HL-60 (cell line): ENCODE results near the gene LIPC.

Experiments
- DNase-seq, 2 experiments: peaks; one replicate each; pipeline ENCODE4 v3.0.0-alpha.2; 2010 to 2020; ENCODE audit warnings: low read depth in 1 of 2, low spot score in 1 of 2
- H3K27ac ChIP-seq: fragments of 250-450 bp; sonication (Bioruptor Pico); replicated peaks from 2 replicates; pipeline ENCODE4 v1.5.1; 2020; ENCODE audit warnings: mild to moderate bottlenecking, moderate library complexity
- H3K27me3 ChIP-seq: fragments of 250-450 bp; sonication (Bioruptor Pico); 2 replicates; pipeline ENCODE4 v1.5.1; 2021; ENCODE audit warnings: mild to moderate bottlenecking, moderate library complexity; ENCODE audit not compliant: insufficient read depth, poor library complexity, severe bottlenecking
- H3K4me3 ChIP-seq: replicated peaks from 2 replicates; pipeline ENCODE4 v1.5.1; 2011; ENCODE audit warnings: mild to moderate bottlenecking, control low read depth, low read length; ENCODE audit not compliant: insufficient read depth
- GABPA ChIP-seq: IDR thresholded peaks from 2 replicates; pipeline ENCODE4 v1.6.1; 2012; ENCODE audit warnings: low read depth
- POLR2AphosphoS5 ChIP-seq: IDR thresholded peaks from 2 replicates; pipeline ENCODE4 v1.6.1; 2012; ENCODE audit warnings: low read depth
- SPI1 ChIP-seq: IDR thresholded peaks from 2 replicates; pipeline ENCODE4 v1.6.1; 2012; ENCODE audit warnings: low read depth, mild to moderate bottlenecking, borderline replicate concordance
- TF ChIP-seq, protein P1 (sequence below): IDR thresholded peaks from 2 replicates; pipeline ENCODE4 v1.6.1; 2012; ENCODE audit warnings: low read depth; ENCODE audit not compliant: insufficient replicate concordance
- TF ChIP-seq, protein P2 (sequence below): IDR thresholded peaks from one replicate; pipeline ENCODE4 v1.5.1; 2011; ENCODE audit warnings: low read length, control low read depth, inconsistent platforms; ENCODE audit not compliant: insufficient read depth

Gene LIPC

DNA sequence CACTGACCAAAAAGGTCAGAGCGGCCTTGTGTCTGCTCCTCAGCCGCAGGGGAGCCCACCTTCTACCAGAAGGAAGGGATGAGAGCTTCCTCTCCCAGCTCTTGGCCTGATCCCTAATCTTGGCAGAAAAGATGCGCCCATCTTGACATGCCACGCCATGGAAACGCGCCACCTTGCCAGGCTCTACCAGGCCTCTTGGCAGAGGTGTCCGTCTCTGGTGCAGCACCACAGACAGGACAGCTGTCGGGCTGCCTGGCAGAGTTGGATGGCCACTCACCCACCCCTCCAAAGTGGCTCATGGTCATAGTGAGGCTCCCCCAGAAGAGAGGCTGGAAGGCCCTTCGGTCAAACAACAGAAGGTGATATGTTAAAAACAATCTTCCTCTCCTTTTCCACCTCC lies 105.2 kb downstream of the LIPC start:
- Histone ChIP-seq H3K27ac (no peak overlapping the region), H3K27me3 (no peaks in the 10 kb centered on the region), H3K4me3 (no peak overlapping the region)
- DNase-seq, result no peak
- TF ChIP-seq GABPA (no peak), SPI1 (no peak), POLR2AphosphoS5 (no peak)
- TF ChIP-seq, protein P1, sequence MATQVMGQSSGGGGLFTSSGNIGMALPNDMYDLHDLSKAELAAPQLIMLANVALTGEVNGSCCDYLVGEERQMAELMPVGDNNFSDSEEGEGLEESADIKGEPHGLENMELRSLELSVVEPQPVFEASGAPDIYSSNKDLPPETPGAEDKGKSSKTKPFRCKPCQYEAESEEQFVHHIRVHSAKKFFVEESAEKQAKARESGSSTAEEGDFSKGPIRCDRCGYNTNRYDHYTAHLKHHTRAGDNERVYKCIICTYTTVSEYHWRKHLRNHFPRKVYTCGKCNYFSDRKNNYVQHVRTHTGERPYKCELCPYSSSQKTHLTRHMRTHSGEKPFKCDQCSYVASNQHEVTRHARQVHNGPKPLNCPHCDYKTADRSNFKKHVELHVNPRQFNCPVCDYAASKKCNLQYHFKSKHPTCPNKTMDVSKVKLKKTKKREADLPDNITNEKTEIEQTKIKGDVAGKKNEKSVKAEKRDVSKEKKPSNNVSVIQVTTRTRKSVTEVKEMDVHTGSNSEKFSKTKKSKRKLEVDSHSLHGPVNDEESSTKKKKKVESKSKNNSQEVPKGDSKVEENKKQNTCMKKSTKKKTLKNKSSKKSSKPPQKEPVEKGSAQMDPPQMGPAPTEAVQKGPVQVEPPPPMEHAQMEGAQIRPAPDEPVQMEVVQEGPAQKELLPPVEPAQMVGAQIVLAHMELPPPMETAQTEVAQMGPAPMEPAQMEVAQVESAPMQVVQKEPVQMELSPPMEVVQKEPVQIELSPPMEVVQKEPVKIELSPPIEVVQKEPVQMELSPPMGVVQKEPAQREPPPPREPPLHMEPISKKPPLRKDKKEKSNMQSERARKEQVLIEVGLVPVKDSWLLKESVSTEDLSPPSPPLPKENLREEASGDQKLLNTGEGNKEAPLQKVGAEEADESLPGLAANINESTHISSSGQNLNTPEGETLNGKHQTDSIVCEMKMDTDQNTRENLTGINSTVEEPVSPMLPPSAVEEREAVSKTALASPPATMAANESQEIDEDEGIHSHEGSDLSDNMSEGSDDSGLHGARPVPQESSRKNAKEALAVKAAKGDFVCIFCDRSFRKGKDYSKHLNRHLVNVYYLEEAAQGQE, result no peak
- TF ChIP-seq, protein P2, sequence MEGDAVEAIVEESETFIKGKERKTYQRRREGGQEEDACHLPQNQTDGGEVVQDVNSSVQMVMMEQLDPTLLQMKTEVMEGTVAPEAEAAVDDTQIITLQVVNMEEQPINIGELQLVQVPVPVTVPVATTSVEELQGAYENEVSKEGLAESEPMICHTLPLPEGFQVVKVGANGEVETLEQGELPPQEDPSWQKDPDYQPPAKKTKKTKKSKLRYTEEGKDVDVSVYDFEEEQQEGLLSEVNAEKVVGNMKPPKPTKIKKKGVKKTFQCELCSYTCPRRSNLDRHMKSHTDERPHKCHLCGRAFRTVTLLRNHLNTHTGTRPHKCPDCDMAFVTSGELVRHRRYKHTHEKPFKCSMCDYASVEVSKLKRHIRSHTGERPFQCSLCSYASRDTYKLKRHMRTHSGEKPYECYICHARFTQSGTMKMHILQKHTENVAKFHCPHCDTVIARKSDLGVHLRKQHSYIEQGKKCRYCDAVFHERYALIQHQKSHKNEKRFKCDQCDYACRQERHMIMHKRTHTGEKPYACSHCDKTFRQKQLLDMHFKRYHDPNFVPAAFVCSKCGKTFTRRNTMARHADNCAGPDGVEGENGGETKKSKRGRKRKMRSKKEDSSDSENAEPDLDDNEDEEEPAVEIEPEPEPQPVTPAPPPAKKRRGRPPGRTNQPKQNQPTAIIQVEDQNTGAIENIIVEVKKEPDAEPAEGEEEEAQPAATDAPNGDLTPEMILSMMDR, result no peak

GRCh38 chr15:58538225-58538727 lies 106.5 kb downstream of the LIPC start:
- no peak for TF ChIP-seq SPI1
- TF ChIP-seq POLR2AphosphoS5, result no peak
- TF ChIP-seq GABPA, result no peak
- TF ChIP-seq, protein P1, result no peak
- TF ChIP-seq, protein P2, result no peak
- Histone ChIP-seq H3K27me3 (no peaks in the 10 kb centered on the region), H3K27ac (no peak overlapping the region), H3K4me3 (no peak overlapping the region)
- no peak for DNase-seq

- no peak overlapping the region for H3K4me3 ChIP-seq
- no peaks in the 10 kb centered on the region for H3K27me3 ChIP-seq
- no peak overlapping the region for H3K27ac ChIP-seq
- DNase-seq, result no peak
- TF ChIP-seq, protein P2, result no peak
- TF ChIP-seq SPI1, result no peak
- no peak for TF ChIP-seq POLR2AphosphoS5
- TF ChIP-seq GABPA, result no peak
- TF ChIP-seq, protein P1, result no peak
Measured at GRCh38 chr15:58538901-58539300, 107.1 kb downstream of the LIPC start.
